Fibroblast of skin of right biceps (primary cell): ENCODE measurements around the gene GJD3.

ENCODE experiments used
- DNase-seq: peaks from one replicate; pipeline ENCODE4 v3.0.0-alpha.2; 2013

The GJD3 gene

DNA sequence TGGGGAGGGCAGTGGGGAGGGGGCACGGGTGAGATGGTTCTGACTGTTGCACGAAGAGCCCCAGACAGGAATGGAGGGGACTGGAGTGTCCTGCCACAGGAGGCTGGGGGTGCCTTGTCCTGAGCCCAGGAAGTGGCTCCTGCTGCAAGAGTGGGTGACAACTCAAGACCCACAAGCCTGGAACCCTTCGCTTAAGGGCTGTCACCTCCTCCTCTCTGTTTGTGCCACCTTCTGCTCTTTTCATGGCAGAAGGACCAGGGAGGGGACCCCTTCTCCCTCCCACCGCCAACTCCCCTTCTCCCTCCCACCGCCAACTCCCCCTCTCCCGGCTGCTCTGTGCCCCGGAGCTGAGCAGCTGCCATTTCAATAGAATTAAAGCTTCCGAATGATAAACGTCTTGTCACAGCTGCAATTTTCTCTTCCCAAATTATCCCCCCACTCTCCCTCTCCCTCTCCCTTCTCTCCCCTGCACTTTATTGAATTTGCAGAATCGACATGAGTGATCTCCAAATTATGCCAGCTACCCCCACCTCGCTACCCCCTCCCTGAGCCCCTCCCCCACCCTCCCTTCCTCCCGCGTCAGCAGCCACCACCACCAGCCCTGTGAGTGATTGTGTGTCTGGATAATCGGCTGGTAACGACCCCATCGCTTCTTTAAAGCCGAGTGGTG is 13.7 kb downstream of the GJD3 start:
- peak; percentile 33 for DNase-seq

DNA sequence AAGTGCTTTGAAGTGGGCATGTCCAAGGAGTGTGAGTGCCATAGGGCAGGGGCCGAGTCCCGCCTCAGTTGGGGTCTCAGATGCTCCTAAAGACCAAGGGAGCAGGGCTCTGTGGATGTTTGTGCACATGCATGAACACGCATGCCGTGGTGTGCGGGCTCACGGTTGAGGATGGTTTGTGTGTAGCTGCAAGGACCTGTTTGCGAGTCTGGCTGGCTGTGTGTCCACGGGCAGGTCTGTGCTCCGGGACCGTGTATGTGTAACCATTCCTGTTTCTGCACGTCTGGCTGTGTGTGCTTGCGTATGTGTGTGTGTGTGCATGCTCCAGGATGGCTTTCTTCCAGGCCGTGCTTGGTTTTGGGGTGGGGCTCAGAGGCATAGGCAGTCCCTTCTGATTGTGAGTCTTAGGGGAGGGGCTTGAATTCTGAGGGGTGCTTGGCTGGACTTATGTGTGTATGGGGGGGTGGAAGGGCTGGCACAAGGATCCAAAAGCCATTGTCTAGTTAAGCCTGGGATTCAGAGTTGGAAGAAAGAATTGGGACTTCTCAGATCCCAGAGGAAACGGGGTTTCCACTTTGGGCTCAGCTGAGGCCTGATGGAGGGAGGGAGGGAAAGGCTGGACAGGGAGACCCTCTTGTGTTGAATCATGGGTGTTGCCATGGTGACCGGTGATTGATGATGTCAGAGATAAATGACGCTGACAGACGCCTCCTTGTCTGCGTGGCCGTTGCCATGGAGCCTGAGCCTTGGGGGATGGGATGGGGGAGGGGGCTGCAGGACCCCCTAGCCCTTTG is 14.4 kb downstream of the GJD3 start:
- peak; percentile 73 for DNase-seq

DNA sequence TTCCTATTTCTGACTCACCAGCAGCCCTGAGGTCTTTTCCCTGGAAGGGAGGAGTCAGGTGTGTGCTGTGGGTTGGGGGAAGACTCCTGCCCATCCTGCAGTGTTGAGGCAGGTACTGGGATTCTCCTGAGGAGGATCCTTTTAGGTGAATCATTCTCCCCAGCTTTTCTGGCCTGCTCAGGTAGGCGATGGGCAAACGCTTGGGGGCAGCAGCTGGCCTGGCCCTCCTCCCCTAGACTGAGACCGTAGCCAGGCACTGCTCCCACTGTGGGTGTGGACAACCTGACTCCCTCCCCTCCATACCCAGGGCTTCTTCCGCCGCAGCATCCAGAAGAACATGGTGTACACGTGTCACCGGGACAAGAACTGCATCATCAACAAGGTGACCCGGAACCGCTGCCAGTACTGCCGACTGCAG is 15.1 kb downstream of the GJD3 start:
- DNase-seq: no peak

DNA sequence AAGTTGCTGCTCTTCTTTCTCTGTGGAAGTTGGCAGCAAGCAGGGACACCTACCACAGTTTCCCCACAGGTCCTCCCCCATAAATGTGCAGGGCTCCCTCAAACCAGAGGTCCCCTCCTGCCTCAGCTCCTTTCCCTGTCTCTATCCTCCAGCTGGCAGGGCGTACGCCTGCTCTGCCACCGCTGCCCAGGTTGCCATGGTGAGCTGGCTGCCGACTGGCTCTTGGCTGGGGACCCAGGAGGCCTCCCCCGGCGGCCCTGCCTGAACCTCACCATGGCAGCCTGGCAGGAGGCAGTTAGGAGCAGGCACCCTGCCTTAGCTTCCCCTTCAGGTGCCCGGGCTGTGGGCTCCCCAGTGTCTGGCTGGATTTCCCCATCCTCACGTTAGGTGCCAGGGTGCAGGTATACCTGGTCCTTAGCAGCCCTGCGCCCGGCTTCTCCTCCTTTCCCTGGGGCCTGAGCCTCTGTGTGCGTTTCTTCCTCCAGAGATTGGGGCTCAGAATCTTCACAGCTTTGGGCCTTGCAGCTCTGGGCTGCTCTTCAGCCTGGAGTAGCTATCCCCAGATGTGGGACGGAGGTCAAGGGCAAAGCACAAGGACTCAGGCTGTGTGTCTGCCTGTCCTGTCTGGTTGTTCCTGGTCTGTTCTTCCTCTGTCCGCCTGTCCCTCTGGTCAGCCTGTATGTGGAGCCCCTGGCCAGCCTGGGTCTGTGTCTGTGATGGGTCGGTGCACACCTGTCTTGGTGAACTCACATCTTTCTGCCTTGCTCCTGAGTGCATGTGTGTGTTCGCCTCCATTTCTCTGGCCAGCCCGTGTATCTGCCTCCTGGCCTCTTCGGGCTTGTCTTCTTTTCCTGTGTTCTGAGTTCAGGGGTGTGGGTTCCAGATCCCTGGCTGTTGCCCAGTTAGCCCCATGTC is 15.7 kb downstream of the GJD3 start:
- DNase-seq: no peak

DNA sequence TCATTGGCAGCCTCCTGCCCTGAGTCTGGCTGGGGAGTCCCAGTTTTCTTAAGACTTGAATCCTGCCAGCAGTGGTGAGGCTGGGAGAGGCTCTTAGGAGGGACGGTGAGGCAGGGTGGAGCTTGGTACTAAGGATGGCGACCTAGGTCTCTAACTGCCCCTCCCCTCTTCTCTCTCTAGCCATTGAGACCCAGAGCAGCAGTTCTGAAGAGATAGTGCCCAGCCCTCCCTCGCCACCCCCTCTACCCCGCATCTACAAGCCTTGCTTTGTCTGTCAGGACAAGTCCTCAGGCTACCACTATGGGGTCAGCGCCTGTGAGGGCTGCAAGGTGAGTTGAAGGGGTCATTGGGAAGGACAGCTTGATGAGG is 16.4 kb downstream of the GJD3 start:
- no peak for DNase-seq

DNA sequence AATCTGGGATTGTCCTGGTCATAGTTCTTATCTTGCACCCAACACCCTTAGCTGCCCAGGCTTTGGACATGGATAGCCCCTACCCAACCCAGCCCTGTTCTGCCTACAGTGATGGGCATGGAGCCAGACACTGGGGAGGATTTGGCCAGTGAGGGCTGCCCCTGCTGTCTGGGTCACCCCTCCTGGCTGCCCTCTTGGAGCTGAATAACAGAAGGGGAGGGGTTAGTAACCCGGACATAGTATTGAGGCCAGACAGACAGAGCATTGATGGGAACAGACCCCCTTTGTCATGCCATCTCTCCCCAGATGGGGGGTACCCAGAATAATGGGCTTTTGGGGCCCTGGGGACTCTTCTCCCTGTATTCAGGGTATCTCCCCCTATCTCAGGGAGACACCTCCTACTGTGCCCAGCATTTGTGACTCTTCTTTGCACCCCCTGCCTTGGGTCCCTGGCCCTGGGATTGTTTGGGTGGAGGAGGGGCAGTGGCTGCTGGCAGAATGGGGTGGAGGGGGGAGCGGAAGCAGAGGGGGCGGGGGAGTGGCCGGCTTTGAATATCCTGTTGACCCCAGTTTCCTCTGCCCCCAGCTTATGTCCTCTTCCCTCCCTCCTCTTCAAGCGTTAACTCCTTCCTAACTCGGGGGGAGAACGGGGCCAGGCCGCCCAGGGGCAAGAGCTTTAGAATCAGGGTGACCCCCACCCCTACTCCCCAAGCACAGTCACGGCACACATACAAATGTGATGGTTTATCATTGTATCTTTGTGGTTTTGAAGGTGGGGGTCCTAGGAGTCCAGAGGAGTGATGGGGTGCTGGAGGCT is 17.0 kb downstream of the GJD3 start:
- DNase-seq: no peak

DNA sequence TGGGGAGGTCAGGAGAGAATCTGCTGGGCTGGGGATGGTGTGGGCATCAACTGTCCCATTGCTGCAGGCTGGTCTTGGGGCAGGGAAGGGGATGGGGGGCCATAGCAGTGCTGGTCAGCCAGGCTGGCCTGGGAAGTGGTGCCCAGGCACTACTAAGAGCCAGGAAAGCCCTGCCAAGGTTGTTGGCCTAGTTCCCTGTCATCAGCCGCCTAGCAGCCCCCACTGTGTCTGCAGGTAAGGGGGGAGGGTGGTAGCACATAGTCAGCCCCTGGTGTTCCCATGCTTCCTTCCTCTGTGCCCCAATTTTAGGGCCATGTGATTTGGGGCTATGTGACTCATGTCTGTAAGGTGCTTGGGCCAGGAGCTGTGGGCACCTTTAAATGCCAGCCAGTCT is 17.8 kb downstream of the GJD3 start:
- DNase-seq: no peak

DNA sequence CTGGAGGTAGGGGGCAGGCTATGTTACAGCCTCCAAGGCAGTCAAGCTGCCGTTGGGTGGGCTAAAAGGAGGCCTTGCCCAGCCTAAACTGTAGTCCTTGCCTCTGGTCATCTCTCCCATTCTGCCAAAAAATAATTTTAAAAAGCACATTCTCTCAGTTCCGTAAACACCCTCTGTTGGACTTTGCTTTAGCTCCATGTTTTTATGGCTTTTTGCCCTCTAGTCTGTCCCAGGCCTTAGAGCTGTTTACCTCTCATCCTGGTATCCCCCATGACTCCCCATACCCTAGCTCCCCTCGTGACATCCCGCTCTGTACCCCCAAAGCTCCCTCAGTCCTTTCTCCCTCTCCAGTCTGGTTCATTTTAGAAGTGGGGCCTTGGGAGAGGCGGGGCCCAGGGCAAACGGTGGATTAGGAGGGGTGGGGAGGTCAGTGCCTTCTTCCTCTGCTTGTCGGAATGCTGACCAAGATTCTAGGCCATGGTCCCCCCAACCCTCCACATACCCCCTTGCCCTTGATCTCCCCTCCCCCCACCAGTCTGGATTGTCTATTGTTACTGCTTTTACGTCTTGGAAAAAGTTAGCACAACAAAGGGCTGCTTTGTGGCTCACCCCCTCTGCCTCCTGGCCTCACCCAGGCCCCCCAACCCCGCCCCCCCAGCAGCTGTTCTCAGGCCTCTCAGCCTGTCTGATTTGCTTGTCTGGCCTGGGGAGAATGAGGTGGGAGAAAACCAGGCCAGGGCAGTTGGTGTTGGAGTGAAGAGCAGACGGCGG is 18.4 kb downstream of the GJD3 start:
- DNase-seq: no peak

DNA sequence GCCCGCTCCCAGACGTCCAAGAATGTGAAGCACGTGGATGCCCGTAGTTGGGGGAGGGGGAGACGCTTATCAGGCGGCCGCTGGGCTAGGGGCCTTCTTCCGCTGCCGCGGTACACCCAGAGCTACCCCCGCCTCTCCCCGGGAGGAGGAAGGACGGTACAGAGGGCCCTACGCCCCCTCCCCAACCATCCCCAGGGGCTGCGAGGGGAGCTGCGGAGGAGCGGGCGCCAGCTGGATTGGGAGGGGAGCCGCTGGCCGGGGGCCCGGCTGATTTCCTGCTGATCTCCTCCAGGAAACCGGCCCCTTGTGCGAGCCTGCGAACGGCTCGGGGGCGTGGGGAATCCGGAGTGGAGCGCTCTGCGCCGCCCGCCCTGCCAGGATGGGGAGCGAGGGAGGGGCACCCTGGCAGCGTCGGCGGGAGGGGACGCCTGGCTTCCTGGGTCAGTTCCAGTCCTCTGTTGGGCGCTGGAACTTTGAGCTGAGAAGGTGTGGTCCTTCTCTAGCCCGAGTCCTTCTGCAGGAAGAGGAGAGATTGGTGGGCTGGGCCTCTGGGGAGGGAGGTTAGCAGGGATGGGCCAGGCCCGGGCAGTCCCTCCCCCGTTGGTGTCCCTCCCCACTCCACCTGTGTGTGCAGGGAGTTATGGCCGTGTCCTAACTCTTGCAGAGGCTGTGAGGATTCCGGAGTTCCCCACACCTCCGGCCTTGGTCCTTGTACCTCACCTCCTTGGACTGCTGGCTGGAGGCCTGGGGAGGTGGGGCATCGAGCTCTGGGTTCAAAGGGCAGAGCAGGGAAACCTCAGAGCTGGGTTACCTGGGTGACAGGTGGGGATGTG is 19.2 kb downstream of the GJD3 start:
- DNase-seq: peak; percentile 88

DNA sequence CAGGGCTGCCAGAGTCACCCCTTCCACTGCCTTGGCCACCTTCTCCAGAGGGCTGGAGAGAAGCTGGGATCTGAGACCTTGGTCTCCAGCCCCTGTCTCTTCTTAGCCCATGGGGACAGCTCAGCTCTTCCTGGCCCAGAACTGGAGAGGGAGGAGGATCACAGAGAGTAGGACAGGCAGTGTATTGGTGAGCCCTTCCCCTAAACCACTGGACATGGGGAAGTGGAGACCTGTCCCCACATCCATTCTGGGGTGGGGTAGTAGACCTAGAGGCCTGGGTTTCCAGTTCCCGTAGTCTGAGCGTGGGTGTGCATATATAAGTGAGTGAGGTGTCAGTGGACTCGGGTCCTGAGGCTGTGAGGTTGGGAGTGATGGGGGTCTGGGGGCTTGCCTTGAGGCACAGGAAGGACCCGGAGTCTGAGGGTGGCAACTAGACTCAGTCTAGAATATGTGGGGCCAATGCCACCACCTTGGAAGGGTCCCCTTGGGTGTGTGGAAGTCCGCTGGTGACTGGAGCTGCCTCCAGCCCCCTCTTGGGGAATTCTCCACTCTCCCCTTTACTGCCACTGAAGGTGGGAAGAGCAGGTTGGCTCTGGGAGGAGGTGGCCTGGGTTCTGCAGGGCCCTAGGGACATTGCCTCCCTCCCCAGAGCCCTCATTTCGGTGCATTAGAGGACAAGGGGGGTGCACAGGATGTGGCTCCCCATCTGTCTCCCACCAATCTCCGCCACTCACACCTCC is 19.9 kb downstream of the GJD3 start:
- DNase-seq: no peak

DNA sequence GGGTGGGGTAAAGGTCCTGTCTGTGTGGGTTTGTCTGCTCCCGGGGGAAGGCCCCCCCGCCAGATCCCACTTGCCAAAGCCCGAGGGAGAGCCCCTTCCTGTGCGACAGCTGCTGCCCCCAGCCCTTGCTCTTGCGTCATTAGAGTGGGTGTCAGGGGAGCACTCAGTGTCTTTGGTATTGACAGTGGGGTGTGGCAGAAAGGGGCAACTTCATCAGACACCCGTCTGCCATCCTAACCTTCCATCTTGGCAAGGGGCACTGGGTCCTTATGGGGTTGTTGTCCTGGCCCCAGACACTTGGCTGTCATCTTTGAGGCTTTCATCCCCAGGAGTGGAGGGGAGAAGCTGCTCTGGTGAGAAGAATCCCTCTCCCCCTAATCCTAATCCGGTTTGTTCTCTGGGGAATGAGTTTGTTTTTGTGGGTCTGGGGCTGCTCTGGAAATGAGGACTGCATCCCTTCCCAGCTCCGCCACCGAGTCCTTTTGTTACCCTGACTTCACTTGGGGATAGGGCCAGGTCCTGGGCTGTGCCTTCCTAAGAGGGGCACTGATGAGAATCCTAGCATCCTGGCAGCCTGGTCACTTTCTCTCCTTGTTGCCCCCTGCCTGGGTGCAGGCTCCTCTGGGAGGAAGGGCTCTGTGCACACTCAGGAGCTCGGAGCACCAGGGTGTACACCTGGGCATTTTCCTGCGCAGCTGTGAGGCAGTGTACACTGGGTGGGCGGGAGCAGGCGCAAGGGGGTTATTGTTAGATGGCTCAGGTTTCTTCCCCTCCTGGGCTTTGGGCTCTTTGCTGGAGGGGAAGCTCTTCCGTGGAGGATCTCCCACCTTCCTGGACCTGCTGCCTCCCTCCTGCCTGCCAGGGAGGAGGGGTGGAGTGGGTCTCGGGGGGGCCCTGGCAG is 21.1 kb downstream of the GJD3 start:
- no peak for DNase-seq

DNA sequence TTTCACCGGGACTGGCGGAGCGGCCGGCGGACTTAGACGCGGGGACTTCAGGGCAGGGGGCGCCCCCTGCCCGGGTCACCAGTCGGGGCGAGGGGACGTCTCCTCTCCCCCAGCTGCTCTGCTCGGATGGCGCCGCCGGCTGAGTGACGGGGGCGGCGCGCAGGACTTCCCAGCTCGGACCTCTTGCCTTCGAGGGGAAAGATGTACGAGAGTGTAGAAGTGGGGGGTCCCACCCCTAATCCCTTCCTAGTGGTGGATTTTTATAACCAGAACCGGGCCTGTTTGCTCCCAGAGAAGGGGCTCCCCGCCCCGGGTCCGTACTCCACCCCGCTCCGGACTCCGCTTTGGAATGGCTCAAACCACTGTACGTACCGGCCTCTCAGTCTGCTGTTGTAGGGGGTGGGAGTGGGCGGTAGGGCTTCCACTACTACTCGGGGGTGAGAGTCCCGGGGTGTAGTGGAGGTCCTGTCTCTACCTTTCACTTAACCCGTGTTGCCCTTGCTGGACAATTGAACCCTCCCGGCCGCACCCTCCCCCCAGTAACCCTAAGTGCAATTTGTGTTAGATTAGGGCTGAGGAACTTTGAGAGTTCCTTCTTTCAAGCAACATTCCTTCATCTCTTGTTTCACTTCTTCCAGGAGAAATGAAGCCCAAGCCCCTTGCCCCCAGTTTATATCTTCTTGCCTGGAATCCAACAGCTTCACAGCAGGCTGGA is 21.9 kb downstream of the GJD3 start:
- DNase-seq: no peak

DNA sequence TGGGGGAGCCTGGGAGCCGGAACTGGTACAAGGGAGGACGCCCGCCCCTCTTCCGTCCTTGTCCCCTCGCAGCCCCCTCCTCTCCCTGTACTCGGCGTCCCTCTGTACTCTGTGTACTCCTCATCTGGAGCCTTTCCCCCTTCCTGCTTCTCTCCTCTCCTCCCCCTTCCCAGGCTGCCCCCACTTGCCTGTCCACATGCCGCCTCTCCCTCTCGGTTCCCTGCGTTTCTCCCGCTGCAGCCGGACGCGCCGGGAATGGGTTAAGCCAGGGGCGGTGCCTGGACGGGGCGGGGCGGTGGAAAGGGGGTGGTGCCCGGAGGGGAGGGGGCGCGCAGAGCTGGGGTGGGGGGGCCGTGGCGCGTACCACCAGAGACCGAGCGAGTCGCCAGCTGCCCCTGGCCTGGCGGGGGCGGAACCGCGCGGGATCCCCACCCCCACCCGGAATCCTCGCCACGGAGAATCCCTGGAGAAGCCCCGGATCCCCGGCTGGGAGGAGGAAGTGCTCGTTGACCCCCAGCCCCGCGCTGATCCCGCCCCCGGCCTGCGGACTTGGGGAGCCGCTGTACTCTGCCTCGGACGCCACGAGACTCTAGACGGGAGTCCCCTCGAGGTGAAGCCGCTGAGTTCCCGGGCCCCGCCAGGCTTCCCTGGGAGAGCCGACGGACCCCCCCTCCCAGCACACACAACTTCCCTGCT is 22.6 kb downstream of the GJD3 start:
- peak; percentile 69 for DNase-seq

DNA sequence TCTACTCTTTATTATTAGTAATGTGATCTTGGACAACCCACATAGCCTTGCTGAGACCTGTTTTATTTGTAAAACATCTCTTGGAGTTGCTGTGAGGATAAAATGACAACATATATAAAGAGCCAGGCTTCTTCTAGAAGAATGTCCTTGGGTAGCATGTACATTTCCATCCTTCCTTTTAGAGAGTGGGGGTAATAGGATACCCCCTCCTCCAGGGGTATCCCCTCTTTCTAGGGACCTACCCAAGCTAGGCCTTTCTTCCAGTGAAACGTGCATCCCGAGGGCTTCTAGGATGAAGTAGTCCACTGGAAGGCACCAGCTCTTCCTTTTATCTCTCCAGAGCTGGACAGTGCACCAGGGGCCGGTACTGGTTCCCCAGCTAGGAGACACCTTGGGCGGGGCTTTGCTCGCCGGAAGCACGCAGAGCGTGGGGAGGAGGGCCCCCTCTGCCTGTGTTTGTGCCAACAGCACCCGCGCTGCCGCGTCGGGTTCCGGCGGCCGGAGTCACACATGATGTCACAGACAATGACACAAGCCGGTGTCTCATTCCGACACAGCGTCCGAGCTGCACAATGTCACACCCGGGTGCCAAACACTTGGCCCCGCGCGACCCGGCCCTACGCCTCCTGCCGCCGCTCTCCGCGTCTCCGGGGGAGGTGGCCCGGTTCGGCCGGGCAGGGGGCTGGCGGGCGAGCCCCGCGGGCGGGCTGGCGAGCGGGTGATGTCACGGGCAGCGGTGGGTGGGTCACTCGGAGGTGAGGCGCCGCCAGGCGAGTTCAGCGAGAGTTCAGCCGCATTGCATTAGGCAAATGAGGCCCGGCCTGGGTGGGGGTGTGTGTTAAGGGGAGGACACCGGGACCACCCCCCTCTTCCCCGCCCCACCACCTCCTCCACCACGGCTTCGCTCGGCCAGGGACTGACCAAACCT is 23.4 kb downstream of the GJD3 start:
- DNase-seq: peak; percentile 70

DNA sequence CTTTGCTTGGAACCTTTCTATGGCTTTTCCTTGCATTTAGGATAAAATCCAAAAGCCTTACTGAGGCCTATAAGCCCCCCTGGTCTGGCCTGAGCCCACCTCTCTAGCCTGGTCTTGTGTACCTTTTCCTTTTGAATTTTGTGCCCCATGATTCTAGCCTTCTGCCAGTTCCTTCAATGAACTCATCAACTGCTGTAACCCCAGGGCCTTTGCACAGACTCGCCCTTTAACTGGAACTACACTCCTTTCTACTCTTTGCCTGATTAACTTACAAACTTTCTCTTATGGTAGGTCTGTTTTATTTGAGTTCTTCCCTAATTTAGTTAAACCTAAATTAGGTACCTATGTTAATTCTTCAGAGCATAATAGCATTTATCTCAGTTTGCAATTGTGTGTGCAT is 24.2 kb downstream of the GJD3 start:
- no peak for DNase-seq

DNA sequence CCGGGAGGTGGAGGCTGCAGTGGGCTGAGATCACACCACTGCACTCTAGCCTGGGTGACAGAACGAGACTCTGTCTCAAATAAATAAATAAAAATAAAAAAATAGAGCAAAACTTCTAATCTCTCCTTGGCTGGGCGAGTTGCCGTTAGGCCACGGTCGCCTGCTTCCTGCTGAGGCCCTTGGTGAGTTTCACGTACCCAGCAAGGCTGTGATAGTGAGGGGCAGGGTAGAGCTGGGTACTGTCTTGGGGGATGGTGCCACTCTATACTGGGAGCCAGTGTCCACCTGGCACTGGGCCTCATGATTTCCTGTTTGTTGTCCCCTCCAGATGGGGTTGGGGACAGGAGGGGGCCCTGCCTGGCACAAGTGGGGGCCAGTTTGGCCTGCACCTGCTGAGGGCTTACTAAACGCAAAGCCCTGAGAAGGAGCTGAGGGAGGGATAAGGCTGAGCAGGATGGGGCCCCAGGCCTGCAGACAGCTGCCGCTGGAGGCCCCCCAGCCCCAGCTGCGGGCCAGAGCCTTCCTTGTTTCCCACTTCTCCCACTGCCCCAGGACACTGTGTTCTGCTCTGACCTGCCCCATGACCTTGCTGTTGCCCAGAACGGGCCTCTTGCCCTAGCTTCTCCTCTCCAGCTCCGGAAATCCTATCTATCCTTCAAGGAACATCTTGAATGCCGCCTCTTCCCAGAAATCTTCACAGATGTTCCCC is 25.4 kb downstream of the GJD3 start:
- no peak for DNase-seq
